RCC 7860 (cell line): Measurements from ENCODE around the gene ALK.

Experiments used
- DNase-seq: peaks from one replicate; pipeline ENCODE4 v3.0.0-alpha.2; 2015; ENCODE audit warnings: low spot score
- FAIRE-seq: peaks from 2 replicates; lab custom pipeline; 2012; peaks lifted over from hg19 to GRCh38; lab: Jason Lieb, UNC

The ALK gene

DNA sequence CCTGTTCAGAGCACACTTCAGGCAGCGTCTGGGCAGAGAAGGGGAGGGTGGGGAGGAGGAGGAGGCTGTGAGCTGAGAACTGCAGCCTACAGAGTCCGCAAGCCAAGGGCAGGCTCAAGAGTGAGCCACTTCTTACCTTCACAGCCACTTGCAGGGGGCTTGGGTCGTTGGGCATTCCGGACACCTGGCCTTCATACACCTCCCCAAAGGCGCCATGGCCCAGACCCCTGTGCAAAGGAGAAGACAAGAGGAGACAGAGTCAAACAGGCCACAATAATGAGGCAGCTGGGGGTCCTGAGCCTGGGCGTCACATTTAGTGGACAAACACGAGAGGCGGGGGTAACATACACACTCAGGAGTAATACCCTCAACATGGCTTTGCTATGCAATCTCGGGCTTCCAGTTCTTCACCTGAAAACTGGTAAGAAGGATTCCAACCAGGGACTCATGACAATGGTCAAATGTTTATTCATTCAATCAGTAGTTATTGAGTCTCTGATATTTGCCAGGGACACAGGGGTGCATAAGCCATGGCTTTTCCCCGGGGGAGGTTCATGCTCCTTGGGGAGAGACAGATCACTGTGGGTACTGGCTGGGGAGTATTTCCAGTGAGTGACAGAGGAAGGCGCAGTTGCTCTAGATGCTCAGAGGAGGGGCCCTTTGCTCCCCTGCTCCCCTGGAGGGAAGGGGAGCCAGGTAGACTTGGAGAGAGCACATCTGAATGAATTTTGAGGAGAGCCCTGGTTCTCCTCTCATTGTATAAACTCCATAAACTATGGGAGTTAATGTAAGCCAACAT, 698.8 kb downstream of the ALK start:
- FAIRE-seq (no peak), DNase-seq (no peak)

DNA sequence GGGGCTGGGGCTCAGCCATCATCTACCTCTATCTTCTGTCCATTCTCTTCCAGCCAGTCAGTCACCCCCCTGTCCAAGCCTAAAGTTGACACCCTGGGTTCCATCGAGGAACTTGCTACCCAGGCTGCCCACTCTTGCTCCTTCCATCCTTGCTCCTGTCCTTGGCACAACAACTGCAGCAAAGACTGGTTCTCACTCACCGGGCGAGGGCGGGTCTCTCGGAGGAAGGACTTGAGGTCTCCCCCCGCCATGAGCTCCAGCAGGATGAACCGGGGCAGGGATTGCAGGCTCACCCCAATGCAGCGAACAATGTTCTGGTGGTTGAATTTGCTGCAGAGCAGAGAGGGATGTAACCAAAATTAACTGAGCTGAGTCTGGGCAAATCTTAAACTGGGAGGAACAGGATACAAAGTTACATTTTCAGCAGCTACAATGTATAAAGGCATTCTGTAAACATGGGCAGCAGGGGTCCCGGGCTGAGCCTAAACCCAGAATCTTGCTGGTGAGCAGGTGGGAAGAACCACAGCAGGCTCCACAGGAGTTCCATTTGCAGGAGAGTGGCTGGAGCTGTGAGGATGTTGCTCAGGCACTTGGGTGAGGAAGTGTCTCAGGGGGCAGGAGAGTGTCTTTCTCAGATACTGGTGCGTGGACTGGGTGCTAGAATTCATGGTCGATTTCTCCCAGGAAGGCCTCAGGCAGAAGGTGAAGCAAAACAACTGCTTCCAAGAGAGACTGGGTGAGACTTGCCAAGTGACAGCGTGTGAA, 700.7 kb downstream of the ALK start:
- DNase-seq = no peak
- FAIRE-seq = no peak

DNA sequence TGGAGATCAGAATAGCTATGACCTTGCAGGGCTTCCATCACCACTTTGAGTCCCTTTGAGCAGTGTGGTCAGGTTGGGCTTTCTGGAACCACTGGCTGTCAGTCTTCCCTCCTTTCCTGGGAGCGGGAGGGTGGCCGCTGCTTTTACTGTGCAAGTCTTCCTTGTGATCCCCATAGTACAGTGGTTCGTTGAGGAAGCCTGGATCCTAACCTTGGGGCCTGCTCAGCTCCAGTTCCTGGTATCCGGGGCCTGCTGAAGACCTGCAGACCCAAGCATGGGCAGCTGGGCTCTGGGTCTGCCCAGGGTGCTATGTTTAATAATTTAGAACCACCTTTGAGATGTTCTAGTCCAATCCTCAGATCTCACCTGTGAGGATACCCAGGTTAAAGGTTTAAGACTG, 702.0 kb downstream of the ALK start:
- no peak for FAIRE-seq
- DNase-seq = no peak

DNA sequence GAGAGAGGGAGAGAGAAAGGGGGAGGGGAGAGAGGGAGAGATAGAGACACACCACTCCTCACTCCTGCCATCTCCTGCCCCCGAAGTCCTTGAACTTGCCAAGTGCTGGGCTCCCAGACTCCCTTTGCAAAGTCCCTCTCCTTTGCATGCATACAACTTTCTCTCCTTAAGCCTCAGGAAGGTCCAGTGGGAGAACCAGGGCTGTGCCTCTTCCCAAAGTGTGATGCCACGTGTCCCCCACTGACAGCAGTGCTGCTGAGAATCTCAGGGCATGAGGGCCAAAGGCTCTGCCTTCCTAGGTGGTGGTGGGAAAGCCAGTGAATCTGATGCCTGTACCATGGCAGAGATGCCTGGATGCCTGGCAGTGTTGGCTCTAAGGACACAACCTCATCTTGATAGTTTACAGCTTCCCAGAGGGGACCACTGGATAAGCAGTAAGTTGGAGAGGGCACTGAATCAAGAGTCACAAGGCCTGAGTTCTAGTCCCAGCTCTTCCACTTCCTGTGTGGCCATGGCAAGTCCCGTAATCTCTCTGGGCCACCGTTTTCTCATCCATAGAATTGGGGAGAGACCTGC, 702.7 kb downstream of the ALK start:
- no peak for DNase-seq
- no peak for FAIRE-seq

DNA sequence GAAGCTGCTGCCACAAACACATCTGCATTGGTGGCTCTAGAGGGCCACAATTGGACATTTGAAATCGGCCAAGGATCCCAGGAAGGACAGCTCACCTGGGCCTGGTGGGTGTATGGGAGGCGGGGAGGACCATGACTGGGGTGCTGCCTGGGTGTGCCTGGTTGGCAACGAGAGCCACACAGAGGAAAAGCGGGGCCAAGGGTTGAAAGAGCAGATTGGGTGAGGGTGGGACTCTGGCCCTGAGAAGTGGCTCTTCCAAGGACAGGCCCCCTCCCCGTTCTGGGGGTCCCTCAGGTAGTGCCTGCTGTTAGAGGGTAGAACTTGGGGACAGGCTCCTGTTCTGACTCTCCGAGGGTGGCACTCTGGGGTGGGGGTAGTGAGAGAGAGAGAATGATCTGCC, 703.3 kb downstream of the ALK start:
- no peak for DNase-seq
- FAIRE-seq = no peak

DNA sequence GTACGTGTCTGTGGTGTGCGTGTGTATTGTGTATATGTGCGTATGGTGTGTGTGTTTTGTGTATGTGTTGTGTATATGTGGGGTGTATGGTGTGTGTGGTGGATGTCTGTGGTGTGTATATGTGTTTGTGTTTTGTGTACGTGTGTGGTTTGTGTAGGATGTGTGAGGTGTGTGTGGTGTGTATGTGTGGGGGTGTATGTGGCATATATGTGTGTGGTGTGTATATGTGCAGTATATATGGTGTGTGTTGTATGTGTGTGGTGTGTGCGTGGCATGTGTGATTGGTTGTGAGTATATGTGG, 704.8 kb downstream of the ALK start:
- FAIRE-seq = no peak
- no peak for DNase-seq

DNA sequence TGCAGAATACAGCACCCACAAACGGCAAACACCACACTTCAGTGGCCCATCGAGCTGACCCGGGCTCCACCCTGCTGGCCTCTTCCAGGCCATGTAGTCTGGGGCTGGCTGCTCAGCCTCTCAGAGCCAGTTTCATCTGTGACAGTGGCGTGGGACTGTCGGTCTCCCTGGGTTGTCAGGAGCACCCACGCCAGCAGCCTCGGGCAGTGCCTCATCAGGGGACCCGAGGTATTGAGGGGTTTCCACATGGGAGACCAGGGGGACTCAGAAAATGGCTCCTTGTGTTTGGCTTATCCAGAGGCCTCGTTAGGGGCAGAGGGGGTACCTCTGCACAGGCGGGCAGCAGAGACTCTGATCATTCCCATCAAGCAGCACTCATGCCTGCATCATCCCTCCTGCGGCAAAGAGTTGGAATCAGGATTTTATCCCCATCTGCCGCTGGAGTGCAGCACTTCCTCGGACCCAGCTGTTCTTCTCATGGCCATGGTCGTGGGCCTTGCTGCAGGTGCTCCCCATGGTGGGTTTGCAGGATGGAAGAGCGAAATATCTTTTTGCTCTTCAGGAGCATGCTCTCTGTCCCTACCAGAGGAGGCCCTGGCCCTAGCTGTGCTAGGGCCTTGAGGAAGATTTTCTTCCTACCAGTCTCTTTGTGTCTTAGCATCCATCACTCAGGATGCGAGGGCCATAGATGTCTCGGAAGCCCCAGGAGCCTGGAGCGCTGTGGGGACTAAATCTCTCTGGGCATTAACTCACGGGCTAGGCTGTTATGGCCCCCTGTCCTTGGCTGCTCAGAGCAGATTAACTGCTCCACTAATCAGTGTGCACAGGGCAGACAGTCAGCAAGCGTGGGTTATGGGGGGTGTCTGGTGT, 705.4 kb downstream of the ALK start:
- FAIRE-seq = no peak
- DNase-seq = no peak

DNA sequence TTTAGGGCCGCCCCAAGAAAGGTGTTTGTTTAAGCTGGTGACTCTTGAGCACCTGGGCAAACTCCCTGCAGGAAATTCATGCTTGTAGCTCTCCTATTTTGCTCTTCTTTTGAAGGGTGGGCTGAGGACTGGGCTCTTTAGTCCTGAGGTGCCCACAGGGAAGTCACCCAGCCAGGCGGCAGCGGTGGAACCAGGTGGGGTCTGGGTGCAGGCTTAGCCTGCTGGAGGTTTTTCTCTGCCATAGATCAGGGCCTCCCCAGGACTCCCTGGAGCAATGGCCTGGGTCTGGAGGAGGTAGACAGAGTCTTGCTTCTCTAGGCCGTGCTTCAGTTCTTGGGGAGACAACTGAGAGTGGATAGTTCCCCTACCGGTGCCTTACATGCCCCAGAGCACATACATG, 706.3 kb downstream of the ALK start:
- DNase-seq = no peak
- FAIRE-seq = no peak

DNA sequence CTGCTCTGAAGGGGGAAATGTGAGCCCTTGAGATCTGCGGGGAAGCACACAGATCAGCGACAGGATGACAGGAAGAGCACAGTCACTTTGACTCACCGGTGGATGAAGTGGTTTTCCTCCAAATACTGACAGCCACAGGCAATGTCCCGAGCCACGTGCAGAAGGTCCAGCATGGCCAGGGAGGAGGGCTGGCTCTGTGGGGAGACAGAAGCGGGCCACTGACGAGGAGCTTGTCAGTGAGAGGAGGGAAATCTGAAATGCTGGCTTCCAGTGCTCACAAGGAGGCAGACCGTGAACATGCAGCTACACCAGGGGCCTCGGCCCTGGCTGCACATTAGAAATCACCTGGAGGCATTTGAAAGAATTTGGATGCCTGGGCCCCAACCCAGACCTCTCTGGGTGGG, 707.5 kb downstream of the ALK start:
- no peak for FAIRE-seq
- peak; percentile 13 for DNase-seq

DNA sequence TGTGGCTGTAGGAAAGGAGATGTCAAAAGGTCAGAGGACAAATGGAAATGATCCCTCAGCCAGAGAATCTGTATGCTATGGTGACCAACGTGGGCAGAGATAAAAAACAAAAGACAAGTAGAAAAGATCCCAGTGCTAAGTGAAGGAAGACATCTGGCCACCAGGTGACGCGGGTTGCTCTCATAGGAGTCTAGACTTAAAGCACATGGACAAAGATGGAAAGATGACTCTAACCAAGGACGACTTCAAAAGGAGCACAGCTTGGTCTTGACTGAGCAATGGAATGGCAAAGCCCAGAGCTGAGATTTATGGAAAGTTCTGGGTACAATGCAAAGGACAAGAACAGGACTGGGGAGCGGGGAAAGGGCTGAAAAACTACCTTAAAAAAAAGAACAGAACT, 709.4 kb downstream of the ALK start:
- FAIRE-seq (no peak), DNase-seq (no peak)

DNA sequence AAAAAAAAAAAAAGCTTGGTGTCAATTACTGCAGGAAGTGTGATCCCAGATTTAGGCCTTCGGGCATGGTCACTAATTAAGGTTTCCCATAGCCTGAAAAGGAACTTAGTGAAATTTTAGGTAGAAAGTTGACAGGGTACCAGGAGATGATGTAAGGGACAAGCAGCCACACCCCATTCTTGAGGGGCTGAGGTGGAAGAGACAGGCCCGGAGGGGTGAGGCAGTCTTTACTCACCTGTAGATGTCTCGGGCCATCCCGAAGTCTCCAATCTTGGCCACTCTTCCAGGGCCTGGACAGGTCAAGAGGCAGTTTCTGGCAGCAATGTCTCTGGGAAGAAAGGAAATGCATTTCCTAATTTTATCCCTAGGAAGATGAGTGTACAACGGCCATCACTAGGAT, 711.8 kb downstream of the ALK start:
- no peak for FAIRE-seq
- DNase-seq = no peak

DNA sequence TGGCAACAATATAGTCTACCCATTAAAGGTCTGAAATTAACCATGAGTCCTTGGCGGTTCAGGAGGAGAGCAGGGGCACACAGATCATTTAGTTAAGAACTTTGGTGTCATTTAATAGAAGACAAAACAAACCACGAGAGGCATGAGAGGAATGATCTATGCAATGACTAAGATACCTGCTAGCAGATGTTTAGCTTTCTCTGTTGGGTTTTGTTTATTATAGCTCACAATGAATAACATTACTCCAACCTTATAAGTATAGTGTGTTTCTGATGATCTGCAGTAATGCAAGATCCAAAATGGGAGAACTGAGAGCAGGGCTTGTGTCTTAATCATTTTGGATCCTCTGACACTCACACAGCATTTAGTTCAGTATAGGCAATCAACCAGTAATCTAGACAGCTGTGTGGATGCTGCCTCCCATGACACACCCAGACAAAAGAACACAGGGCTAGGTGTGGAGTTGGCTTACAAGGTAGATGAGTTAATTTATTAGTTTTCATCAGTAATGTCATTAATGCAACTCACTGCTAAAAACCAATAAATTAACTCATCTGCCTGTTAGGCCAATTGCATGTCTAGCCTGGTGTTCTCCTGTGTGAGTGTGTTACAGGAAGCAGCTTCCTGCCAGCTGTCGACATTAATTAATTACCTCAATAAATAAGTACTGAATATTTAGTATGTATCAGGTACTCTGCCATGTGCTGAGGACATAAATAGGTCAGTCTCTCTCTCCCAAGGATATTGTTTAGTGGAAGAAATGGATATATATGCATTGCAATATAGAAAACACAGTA, 713.8 kb downstream of the ALK start:
- no peak for DNase-seq
- no peak for FAIRE-seq

DNA sequence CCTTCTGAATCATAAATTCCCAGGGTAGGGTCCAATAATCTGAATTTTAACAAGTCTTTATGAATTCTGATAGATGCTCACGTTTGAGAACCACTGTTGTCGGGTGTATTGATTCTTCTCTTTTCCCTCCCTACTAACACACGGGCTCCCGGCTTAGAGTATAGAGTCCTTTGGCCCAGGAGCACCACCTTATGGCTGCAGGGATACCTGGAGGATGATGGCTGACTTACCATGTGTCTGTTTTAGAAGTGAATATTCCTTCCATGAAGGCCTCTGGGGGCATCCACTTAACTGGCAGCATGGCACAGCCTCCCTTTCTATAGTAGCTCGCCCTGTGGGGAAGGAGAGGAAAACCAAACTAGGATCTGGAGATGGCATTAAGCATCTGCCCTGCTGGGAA, 714.4 kb downstream of the ALK start:
- DNase-seq (no peak), FAIRE-seq (no peak)

DNA sequence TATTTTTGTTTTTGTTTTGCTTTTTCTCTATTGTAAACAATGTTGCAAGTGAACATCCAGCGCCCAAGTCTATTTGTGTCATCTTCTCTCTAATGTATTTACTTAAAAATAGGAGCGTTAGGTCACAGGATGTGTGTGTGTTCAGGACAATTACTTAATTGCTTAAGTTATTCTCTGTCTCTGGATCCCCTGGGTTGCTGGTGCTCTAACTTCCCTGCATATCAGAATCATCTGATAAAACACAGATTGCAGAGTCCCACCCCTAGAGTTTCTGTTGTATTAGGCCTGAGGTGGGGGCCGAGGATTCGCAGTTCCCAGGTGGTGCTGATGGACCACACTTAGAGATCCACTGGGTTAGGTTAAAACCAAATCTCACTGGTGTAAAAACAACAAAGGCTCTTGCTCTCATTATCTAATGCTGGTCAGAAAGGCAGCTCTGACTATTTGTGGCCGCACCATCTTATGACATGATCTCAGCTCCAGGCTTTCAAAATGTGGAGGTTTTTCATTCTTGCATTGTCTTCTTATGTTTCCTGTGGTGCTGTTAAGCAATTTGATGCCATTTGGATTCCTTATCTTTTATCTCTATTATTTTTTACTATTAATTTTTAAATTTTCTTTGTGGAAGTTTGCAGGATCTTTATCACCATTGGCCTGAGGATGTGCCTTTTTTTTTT, 718.4 kb downstream of the ALK start:
- no peak for DNase-seq
- no peak for FAIRE-seq

DNA sequence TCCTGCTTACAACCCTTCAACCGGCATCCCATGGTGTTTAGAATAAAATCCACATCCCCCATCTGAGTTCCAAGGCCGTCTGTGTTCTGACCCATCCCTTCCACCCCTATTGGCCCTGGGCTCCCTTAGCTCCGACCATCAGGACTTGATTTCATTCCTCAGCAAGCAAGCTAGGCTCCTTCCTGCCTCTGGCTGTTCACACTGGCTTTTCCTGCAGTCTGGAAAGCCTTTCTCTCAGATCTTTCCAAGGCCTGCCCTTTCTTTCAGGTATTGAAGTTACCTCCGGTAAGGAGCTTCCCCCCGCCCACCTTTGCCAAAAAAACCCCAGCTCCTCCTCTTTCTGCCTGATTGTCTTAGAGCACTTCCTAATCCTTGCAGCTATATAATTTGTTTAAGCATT, 719.4 kb downstream of the ALK start:
- FAIRE-seq (no peak), DNase-seq (no peak)

DNA sequence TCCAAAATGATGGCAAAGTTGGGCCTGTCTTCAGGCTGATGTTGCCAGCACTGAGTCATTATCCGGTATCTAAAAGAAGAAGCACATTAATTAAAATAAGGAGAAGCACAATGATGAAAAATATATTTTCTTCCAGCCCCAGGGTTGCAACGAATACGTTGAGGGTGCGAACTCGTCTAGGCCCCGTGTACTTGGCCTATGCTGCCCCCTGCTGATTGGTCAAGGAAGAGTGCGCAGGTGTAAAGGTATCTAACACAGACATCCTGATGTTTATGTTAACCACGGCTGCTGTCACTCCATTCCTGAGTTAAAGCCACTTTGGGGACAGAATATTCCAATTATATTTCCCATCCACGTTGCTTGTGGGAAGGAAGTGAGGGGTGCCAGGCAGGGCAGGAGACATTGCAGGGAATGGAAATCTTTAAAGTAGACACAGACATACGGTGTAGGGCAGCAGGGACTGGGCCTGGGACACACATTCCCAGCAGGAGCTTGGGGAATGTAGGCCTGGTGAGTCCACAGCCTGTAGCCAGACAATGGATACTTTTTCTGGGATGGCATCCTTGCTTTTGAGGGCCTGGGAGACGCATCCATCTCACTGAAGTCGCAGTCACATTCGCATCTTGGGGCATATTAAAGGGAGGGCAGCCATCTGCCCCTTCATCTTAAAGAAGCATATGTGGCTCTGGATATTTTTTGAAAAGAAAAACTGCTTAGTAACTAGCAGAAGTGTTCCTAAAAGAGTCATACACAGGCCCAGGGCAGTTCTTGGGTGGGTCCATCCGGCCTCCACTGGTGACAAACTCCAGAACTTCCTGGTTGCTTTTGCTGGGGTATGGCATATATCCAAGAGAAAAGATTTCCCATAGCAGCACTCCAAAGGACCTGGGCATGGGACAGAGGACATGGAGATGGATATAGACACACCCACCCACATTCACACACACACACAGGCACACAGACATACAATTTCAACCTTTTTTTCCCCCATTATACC, 724.3 kb downstream of the ALK start:
- FAIRE-seq (peak; percentile 55), DNase-seq (peak; percentile 40)

DNA sequence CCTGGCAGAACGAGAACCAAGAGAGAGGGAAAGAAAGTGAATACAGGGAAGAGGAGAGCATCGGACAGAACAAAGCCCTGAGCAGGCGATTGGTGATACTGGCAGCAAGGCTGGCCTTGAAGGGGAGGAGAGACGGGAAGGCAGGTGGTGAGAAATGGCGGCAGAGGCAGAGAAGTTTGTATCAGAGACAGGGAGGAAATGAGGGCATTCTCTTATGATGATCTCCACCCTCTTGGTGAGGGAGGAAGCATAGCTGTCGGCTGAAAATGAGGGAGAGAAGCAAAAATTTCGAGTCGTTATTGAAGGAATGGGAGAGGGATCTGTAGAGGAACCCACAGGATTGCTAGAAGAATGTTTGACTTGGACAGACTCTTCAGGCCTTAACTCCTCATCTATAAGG, 725.6 kb downstream of the ALK start:
- FAIRE-seq (no peak), DNase-seq (no peak)

DNA sequence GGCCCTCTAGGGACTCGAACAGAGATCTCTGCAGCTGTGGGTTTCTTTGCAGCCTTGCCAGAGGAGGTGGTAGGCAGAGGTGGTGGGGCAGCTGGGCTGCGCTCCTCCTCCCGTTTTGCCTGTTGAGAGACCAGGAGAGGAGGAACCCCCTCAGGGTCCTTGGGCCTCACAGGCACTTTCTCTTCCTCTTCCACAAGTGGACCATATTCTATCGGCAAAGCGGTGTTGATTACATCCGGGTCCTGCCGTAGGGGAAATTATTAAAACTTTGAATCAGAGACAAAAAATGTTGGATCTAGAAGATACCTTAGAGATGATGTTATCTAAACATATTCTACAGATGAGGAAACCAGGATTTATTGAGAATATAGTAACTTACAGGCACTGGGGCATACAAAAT, 727.7 kb downstream of the ALK start:
- DNase-seq (no peak), FAIRE-seq (no peak)

DNA sequence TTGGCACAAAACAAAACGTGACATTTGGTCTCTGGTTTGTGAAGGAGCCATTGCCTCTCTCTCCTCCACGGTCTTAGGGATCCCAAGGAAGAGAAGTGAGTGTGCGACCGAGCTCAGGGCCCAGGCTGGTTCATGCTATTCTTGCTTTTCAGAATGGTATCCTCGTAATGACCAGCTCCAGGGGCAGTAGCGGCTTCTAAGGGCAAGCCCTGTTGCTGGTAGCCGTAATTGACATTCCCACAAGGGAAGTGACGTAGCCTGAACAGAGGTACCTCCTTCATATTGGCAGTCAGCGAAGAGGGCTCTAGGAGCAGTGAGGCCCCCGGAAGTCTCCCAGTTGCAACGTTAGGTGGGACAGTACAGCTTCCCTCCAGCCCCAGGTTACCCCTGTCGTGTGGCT, 728.3 kb downstream of the ALK start:
- DNase-seq = no peak
- no peak for FAIRE-seq
